K562 (cell line): ENCODE data around the gene AQP1. TPM values are rescaled to one million over a fixed set of nuclear protein-coding genes. Genes with fewer than 3 reads are reported as not detected.

Source experiments
- BCL6 ChIP-seq: fragments of 250-450 bp; sonication (Bioruptor Pico); IDR thresholded peaks from 2 replicates; pipeline ENCODE4 v1.4.0; 2020
- BRD9 ChIP-seq: fragments of 450-650 bp; IDR thresholded peaks from 2 replicates; pipeline ENCODE4 v1.6.1; 2018; ENCODE audit warnings: low read depth; ENCODE audit not compliant: partially characterized antibody
- CBFA2T2 ChIP-seq: fragments of 450-650 bp; conservative IDR thresholded peaks from 2 replicates; pipeline ENCODE4 v1.6.1; 2017; ENCODE audit warnings: mild to moderate bottlenecking
- CREBBP ChIP-seq: IDR thresholded peaks from one replicate; pipeline ENCODE4 v1.6.1; 2012; ENCODE audit warnings: low read depth, mild to moderate bottlenecking, control low read depth, inconsistent platforms, low read length
- CSDE1 ChIP-seq, 2 experiments: fragments of 450-650 bp; IDR thresholded peaks; 2 replicates each; pipeline ENCODE4 v1.6.1; 2016; ENCODE audit warnings: mild to moderate bottlenecking in 1 of 2
- HDAC1 ChIP-seq, 2 experiments: fragments of 450-650 bp; IDR thresholded peaks; 2 replicates each; pipeline ENCODE4 v1.6.1; 2016 to 2017; ENCODE audit warnings: inconsistent platforms in 1 of 2, mild to moderate bottlenecking in 1 of 2, moderate library complexity in 1 of 2
- HMG20A ChIP-seq: fragments of 450-650 bp; formaldehyde crosslinking; conservative IDR thresholded peaks from 2 replicates; pipeline ENCODE4 v1.4.0; 2020; ENCODE audit warnings: mild to moderate bottlenecking, mixed read lengths
- HMGN3 ChIP-seq: IDR thresholded peaks from 2 replicates; pipeline ENCODE4 v1.6.1; 2011; ENCODE audit warnings: borderline replicate concordance, low read depth, mild to moderate bottlenecking, mixed read lengths, low read length; ENCODE audit not compliant: insufficient read length; ENCODE audit errors: extremely low read depth
- KLF16 ChIP-seq: IDR thresholded peaks from 2 replicates; pipeline ENCODE4 v1.6.1; 2016; ENCODE audit warnings: antibody characterized with exemption
- LEF1 ChIP-seq: fragments of 450-650 bp; IDR thresholded peaks from 2 replicates; pipeline ENCODE4 v1.6.1; 2016; ENCODE audit warnings: mild to moderate bottlenecking
- MAFK ChIP-seq: IDR thresholded peaks from 2 replicates; pipeline ENCODE4 v1.6.1; 2011; ENCODE audit warnings: low read length, improper control_type of control experiment
- MLLT1 ChIP-seq, 2 experiments: fragments of 450-650 bp; IDR thresholded peaks; 2 replicates each; pipeline ENCODE4 v1.6.1; 2016
- NR0B1 ChIP-seq: fragments of 450-650 bp; IDR thresholded peaks from one replicate; pipeline ENCODE4 v1.6.1; 2018; ENCODE audit warnings: mild to moderate bottlenecking, moderate library complexity; ENCODE audit not compliant: partially characterized antibody
- PHB ChIP-seq: fragments of 250-450 bp; sonication (Bioruptor Pico); IDR thresholded peaks from 2 replicates; pipeline ENCODE4 v1.5.0; 2021
- PHF20 ChIP-seq: fragments of 450-650 bp; IDR thresholded peaks from 2 replicates; pipeline ENCODE4 v1.6.1; 2018; ENCODE audit not compliant: partially characterized antibody
- PML ChIP-seq: IDR thresholded peaks from 2 replicates; pipeline ENCODE4 v1.6.1; 2012; ENCODE audit warnings: low read length, inconsistent platforms
- SIN3B ChIP-seq: fragments of 450-650 bp; IDR thresholded peaks from 2 replicates; pipeline ENCODE4 v1.6.1; 2017; ENCODE audit warnings: low read depth, mild to moderate bottlenecking, moderate library complexity
- SMARCA4 ChIP-seq: fragments of 450-650 bp; IDR thresholded peaks from 2 replicates; pipeline ENCODE4 v1.6.1; 2016
- SRSF1 ChIP-seq: fragments of 200-400 bp; formaldehyde crosslinking; IDR thresholded peaks from 2 replicates; pipeline ENCODE4 v1.6.1; 2017; ENCODE audit warnings: mild to moderate bottlenecking, low read depth, low read length, moderate library complexity
- SRSF3 ChIP-seq: fragments of 200-400 bp; formaldehyde crosslinking; IDR thresholded peaks from 2 replicates; pipeline ENCODE4 v1.6.1; 2016; ENCODE audit warnings: mild to moderate bottlenecking, low read length, moderate library complexity; ENCODE audit not compliant: insufficient read depth
- TCF7L2 ChIP-seq: fragments of 150-350 bp; IDR thresholded peaks from 2 replicates; pipeline ENCODE4 v1.6.1; 2016; ENCODE audit warnings: low read depth, mild to moderate bottlenecking, low read length, moderate library complexity
- THAP7 ChIP-seq: fragments of 250-450 bp; sonication (Bioruptor Pico); IDR thresholded peaks from 2 replicates; pipeline ENCODE4 v1.5.0; 2021
- ZBTB5 ChIP-seq: fragments of 450-650 bp; IDR thresholded peaks from 2 replicates; pipeline ENCODE4 v1.6.1; 2017; ENCODE audit warnings: antibody characterized with exemption
- polyA plus RNA-seq, 8 experiments: library from polyadenylated mRNA; depleted of rRNA in 4 of 8; stranded (reverse) in 5 of 8; unstranded in 3 of 8; fragments of >200 nt; fragmentation: Nextera tagmentation in 2 of 8; fragmentation: Illumina TruSeq in 1 of 8; extraction: Ambion mirVana in 2 of 8; extraction: Trizol in 1 of 8; gene quantifications; 2 replicates each; pipeline versions ENCODE4 v1.2.1 to v1.2.3, GENCODE V29; 2011 to 2014; ENCODE audit warnings: inconsistent platforms in 1 of 8, missing spikeins in 1 of 8
- total RNA-seq, 7 experiments: library from RNA; depleted of rRNA in 6 of 7; stranded (reverse); fragments of >200 nt in 6 of 7; fragmentation: Illumina TruSeq in 2 of 7; extraction: Trizol in 2 of 7; gene quantifications; 2 replicates each; pipeline versions ENCODE4 v1.2.1 to v1.2.3, GENCODE V29; 2011 to 2021; ENCODE audit warnings: low replicate concordance in 1 of 7
- TF ChIP-seq, protein P1 (sequence below): sonication (generic); formaldehyde crosslinking; IDR thresholded peaks from 2 replicates; pipeline ENCODE4 v1.8.0; 2022; ENCODE audit warnings: mild to moderate bottlenecking, missing genetic modification reagents, borderline replicate concordance

Gene AQP1
- total and polyA plus RNA-seq, 9 of the 15 experiments (the other 6 are each of a cell fraction or from before 2014, with no cell fraction given): 0.18 to 12.6 (median 4.1) TPM

DNA sequence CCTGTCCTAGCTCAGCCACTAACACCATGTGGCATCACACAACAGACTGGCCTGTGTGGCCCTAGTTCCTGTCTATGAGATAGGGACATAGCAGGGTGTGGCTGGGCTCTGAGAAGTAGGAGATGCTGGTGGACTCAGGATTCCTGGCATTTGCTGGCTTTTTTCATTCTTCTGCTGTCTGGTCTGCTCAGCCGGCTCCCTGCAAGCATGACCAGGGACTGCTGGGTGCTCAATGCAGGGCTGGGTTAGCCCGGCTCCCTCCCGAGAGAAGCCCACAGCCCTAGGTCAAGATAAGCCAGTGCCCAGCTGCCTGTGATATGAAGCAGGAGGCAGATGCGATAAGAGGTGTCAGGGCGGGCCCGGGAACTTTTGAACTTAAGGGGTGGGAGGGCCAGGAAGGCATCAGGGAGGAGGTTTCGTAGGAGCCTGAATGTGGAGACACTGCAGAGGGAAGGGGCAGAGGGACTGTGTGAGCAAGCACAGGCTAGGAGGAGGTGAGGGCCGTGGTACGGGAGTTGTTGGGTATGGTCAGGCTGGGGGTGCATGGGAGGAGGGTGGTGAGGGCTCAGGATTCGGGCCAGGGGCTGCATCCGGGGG lies 3.5 kb downstream of the AQP1 start (continued):
- TF ChIP-seq BRD9 (no peak), CREBBP (no peak), SIN3B (no peak), THAP7 (CRISPR knock-in tag) (no peak), SMARCA4 (peak; percentile 98), CSDE1 (IDR thresholded peaks at IDR 0.05) (no peak), KLF16 (peak; percentile 99), HMGN3 (peak; percentile 95), ZBTB5 (no peak), HMG20A (CRISPR knock-in tag) (no peak), SRSF3 (no peak), PHF20 (peak; percentile 9), MLLT1 (IDR thresholded peaks at IDR 0.05) (peak; percentile 67 to 75; a peak in 2 of 4 replicates), PML (peak; percentile 97), TCF7L2 (no peak), PHB (CRISPR knock-in tag) (no peak), HDAC1 (IDR thresholded peaks at IDR 0.05) (peak in 1 of 2 experiments; percentile 92; a peak in 2 of 4 replicates), MAFK (no peak), NR0B1 (no peak), LEF1 (peak; percentile 92), SRSF1 (no peak), CBFA2T2 (peak; percentile 98), BCL6 (CRISPR knock-in tag) (0 out of 2 replicates have a peak, but pooled peaks have one; percentile 13)
- TF ChIP-seq, protein P1, sequence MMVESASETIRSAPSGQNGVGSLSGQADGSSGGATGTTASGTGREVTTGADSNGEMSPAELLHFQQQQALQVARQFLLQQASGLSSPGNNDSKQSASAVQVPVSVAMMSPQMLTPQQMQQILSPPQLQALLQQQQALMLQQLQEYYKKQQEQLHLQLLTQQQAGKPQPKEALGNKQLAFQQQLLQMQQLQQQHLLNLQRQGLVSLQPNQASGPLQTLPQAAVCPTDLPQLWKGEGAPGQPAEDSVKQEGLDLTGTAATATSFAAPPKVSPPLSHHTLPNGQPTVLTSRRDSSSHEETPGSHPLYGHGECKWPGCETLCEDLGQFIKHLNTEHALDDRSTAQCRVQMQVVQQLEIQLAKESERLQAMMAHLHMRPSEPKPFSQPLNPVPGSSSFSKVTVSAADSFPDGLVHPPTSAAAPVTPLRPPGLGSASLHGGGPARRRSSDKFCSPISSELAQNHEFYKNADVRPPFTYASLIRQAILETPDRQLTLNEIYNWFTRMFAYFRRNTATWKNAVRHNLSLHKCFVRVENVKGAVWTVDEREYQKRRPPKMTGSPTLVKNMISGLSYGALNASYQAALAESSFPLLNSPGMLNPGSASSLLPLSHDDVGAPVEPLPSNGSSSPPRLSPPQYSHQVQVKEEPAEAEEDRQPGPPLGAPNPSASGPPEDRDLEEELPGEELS (CRISPR knock-in tag): no peak
